GM23338 (cell line): Measurements from ENCODE around the gene FAM117A. TPM values are rescaled to one million over a fixed set of nuclear protein-coding genes. Genes with fewer than 3 reads are reported as not detected.

ENCODE experiments used
- ATAC-seq: fragments of 200-7000 bp; cut with Tn5 transposase; 3 replicates; pipeline ENCODE4 v1.9.1; 2020
- DNase-seq: peaks from one replicate; pipeline ENCODE4 v3.0.0-alpha.2; 2015; ENCODE audit warnings: low spot score
- H2AFZ ChIP-seq: fragments of 200-600 bp; sonication (generic); 2 replicates; pipeline ENCODE4 v1.8.0; 2016; ENCODE audit warnings: antibody characterized with exemption, mild to moderate bottlenecking, moderate library complexity
- H3F3A ChIP-seq: fragments of 200-600 bp; sonication (generic); replicated peaks from 2 replicates; pipeline ENCODE4 v1.8.0; 2017; ENCODE audit warnings: antibody characterized with exemption, mixed run types, low read depth
- H3K27ac ChIP-seq: fragments of 200-600 bp; sonication (generic); 2 replicates; pipeline ENCODE4 v1.6.1; 2016; ENCODE audit warnings: low read depth
- H3K27me3 ChIP-seq: fragments of 200-600 bp; sonication (generic); 2 replicates; pipeline ENCODE4 v1.8.0; 2016; ENCODE audit warnings: mild to moderate bottlenecking, mixed run types, moderate library complexity; ENCODE audit not compliant: insufficient read depth
- H3K36me3 ChIP-seq: fragments of 200-600 bp; sonication (generic); 2 replicates; pipeline ENCODE4 v1.8.0; 2016; ENCODE audit warnings: mild to moderate bottlenecking; ENCODE audit not compliant: insufficient read depth
- H3K4me1 ChIP-seq: fragments of 200-600 bp; sonication (generic); 2 replicates; pipeline ENCODE4 v1.8.0; 2016; ENCODE audit warnings: mild to moderate bottlenecking, moderate library complexity; ENCODE audit not compliant: insufficient read depth
- H3K4me2 ChIP-seq: fragments of 200-600 bp; sonication (generic); 2 replicates; pipeline ENCODE4 v1.7.1; 2017; ENCODE audit warnings: mixed run types
- H3K4me3 ChIP-seq: fragments of 200-600 bp; sonication (generic); 2 replicates; pipeline ENCODE4 v1.6.1; 2016; ENCODE audit warnings: mixed run types
- H3K79me2 ChIP-seq: fragments of 200-600 bp; sonication (generic); replicated peaks from 2 replicates; pipeline ENCODE4 v1.8.0; 2017; ENCODE audit warnings: mild to moderate bottlenecking; ENCODE audit not compliant: insufficient read depth
- H3K9me2 ChIP-seq: fragments of 200-600 bp; sonication (generic); 2 replicates; pipeline ENCODE4 v1.8.0; 2017; ENCODE audit not compliant: insufficient read depth
- H4K20me1 ChIP-seq: fragments of 200-600 bp; sonication (generic); replicated peaks from 2 replicates; pipeline ENCODE4 v1.8.0; 2017; ENCODE audit warnings: mild to moderate bottlenecking; ENCODE audit not compliant: insufficient read depth
- H3K27ac Mint-ChIP-seq: 2 replicates; pipeline ENCODE4 v1.8.0; 2020; ENCODE audit warnings: inconsistent platforms, mild to moderate bottlenecking, moderate library complexity, mixed read lengths
- H3K27me3 Mint-ChIP-seq: 3 replicates; pipeline ENCODE4 v1.8.0; 2022; ENCODE audit warnings: low read depth, mild to moderate bottlenecking, moderate library complexity, mixed read lengths, inconsistent platforms; ENCODE audit not compliant: insufficient read depth, poor library complexity
- H3K36me3 Mint-ChIP-seq: 3 replicates; pipeline ENCODE4 v1.8.0; 2021; ENCODE audit warnings: low read depth, mild to moderate bottlenecking, inconsistent platforms, moderate library complexity, mixed read lengths
- H3K4me1 Mint-ChIP-seq: 3 replicates; pipeline ENCODE4 v1.8.0; 2020; ENCODE audit warnings: mild to moderate bottlenecking, inconsistent platforms, mixed read lengths
- H3K4me3 Mint-ChIP-seq: 3 replicates; pipeline ENCODE4 v1.8.0; 2021; ENCODE audit warnings: moderate library complexity, mild to moderate bottlenecking, inconsistent platforms, mixed read lengths
- H3K9me3 Mint-ChIP-seq: 3 replicates; pipeline ENCODE4 v1.8.0; 2020; ENCODE audit warnings: moderate library complexity, mild to moderate bottlenecking, inconsistent platforms, mixed read lengths
- CREB1 ChIP-seq: fragments of 250-450 bp; sonication (Bioruptor Pico); IDR thresholded peaks from 2 replicates; pipeline ENCODE4 v1.5.0; 2020; ENCODE audit warnings: low read depth, mild to moderate bottlenecking, moderate library complexity
- EZH2 ChIP-seq: fragments of 200-600 bp; sonication (generic); IDR thresholded peaks from one replicate; pipeline ENCODE4 v1.8.0; 2017; ENCODE audit warnings: antibody characterized with exemption, mild to moderate bottlenecking, low read depth; ENCODE audit not compliant: unreplicated experiment
- EZH2phosphoT487 ChIP-seq: fragments of 200-600 bp; sonication (generic); IDR thresholded peaks from one replicate; pipeline ENCODE4 v1.8.1; 2018; ENCODE audit warnings: antibody characterized with exemption; ENCODE audit not compliant: unreplicated experiment
- JUNB ChIP-seq: IDR thresholded peaks from one replicate; pipeline ENCODE4 v1.6.1; 2016; ENCODE audit warnings: antibody characterized with exemption; ENCODE audit not compliant: unreplicated experiment
- POLR2AphosphoS5 ChIP-seq: IDR thresholded peaks from 2 replicates; pipeline ENCODE4 v1.6.1; 2016; ENCODE audit warnings: antibody characterized with exemption, low read depth
- REST ChIP-seq: IDR thresholded peaks from one replicate; pipeline ENCODE4 v1.6.1; 2018; ENCODE audit warnings: antibody characterized with exemption; ENCODE audit not compliant: unreplicated experiment
- STAT1 ChIP-seq: IDR thresholded peaks from one replicate; pipeline ENCODE4 v1.6.1; 2016; ENCODE audit warnings: antibody characterized with exemption; ENCODE audit not compliant: unreplicated experiment
- ZNF114 ChIP-seq: fragments of 250-450 bp; sonication (Bioruptor Pico); IDR thresholded peaks from 2 replicates; pipeline ENCODE4 v1.5.0; 2020; ENCODE audit warnings: mild to moderate bottlenecking, moderate library complexity
- ZNF331 ChIP-seq: fragments of 250-450 bp; sonication (Bioruptor Pico); IDR thresholded peaks from 2 replicates; pipeline ENCODE4 v1.5.0; 2020; ENCODE audit warnings: low read depth, mild to moderate bottlenecking, moderate library complexity
- polyA plus RNA-seq: library from polyadenylated mRNA; unstranded; fragments of >200 nt; fragmentation: Nextera tagmentation; extraction: Ambion mirVana; gene quantifications from 2 replicates; pipeline ENCODE4 v1.2.1, GENCODE V29; 2016
- total RNA-seq: library from RNA; depleted of rRNA; stranded (reverse); fragments of >200 nt; shearing (Covaris generic); gene quantifications from 2 replicates; pipeline ENCODE4 v1.2.3, GENCODE V29; 2014
- TF ChIP-seq, protein P1 (sequence below): fragments of 250-450 bp; sonication (Bioruptor Pico); IDR thresholded peaks from 2 replicates; pipeline ENCODE4 v1.5.0; 2020; ENCODE audit warnings: mild to moderate bottlenecking, moderate library complexity
- TF ChIP-seq, protein P2 (sequence below), 2 experiments: fragments of 200-600 bp in 1 of 2; sonication (generic) in 1 of 2; conservative IDR thresholded peaks; 2 replicates each; pipeline versions ENCODE4 v1.5.1 to v1.6.1; 2016 to 2017; ENCODE audit warnings: antibody characterized with exemption in 2 of 2, low read depth in 2 of 2, mild to moderate bottlenecking in 2 of 2, moderate library complexity in 1 of 2

FAM117A gene
- total and polyA plus RNA-seq, 2 experiments from 2014 or later, result 21.3 to 46.4 TPM

- H3K4me3 ChIP-seq, result no peak overlapping the region
- Mint-ChIP-seq H3K36me3 (no peaks in the 10 kb centered on the region), H3K27me3 (peaks cover 4% of the 10 kb centered on the region), H3K27ac (no peak overlapping the region), H3K9me3 (no peaks in the 10 kb centered on the region), H3K4me3 (no peak overlapping the region; the same call in 2 of the 3 replicates), H3K4me1 (peaks cover 25% of the 10 kb centered on the region)
- H3K36me3 ChIP-seq, result no peaks in the 10 kb centered on the region
- H4K20me1 ChIP-seq, result no peaks in the 10 kb centered on the region
- H3K4me1 ChIP-seq, result peaks cover 6% of the 10 kb centered on the region
- TF ChIP-seq, protein P1, sequence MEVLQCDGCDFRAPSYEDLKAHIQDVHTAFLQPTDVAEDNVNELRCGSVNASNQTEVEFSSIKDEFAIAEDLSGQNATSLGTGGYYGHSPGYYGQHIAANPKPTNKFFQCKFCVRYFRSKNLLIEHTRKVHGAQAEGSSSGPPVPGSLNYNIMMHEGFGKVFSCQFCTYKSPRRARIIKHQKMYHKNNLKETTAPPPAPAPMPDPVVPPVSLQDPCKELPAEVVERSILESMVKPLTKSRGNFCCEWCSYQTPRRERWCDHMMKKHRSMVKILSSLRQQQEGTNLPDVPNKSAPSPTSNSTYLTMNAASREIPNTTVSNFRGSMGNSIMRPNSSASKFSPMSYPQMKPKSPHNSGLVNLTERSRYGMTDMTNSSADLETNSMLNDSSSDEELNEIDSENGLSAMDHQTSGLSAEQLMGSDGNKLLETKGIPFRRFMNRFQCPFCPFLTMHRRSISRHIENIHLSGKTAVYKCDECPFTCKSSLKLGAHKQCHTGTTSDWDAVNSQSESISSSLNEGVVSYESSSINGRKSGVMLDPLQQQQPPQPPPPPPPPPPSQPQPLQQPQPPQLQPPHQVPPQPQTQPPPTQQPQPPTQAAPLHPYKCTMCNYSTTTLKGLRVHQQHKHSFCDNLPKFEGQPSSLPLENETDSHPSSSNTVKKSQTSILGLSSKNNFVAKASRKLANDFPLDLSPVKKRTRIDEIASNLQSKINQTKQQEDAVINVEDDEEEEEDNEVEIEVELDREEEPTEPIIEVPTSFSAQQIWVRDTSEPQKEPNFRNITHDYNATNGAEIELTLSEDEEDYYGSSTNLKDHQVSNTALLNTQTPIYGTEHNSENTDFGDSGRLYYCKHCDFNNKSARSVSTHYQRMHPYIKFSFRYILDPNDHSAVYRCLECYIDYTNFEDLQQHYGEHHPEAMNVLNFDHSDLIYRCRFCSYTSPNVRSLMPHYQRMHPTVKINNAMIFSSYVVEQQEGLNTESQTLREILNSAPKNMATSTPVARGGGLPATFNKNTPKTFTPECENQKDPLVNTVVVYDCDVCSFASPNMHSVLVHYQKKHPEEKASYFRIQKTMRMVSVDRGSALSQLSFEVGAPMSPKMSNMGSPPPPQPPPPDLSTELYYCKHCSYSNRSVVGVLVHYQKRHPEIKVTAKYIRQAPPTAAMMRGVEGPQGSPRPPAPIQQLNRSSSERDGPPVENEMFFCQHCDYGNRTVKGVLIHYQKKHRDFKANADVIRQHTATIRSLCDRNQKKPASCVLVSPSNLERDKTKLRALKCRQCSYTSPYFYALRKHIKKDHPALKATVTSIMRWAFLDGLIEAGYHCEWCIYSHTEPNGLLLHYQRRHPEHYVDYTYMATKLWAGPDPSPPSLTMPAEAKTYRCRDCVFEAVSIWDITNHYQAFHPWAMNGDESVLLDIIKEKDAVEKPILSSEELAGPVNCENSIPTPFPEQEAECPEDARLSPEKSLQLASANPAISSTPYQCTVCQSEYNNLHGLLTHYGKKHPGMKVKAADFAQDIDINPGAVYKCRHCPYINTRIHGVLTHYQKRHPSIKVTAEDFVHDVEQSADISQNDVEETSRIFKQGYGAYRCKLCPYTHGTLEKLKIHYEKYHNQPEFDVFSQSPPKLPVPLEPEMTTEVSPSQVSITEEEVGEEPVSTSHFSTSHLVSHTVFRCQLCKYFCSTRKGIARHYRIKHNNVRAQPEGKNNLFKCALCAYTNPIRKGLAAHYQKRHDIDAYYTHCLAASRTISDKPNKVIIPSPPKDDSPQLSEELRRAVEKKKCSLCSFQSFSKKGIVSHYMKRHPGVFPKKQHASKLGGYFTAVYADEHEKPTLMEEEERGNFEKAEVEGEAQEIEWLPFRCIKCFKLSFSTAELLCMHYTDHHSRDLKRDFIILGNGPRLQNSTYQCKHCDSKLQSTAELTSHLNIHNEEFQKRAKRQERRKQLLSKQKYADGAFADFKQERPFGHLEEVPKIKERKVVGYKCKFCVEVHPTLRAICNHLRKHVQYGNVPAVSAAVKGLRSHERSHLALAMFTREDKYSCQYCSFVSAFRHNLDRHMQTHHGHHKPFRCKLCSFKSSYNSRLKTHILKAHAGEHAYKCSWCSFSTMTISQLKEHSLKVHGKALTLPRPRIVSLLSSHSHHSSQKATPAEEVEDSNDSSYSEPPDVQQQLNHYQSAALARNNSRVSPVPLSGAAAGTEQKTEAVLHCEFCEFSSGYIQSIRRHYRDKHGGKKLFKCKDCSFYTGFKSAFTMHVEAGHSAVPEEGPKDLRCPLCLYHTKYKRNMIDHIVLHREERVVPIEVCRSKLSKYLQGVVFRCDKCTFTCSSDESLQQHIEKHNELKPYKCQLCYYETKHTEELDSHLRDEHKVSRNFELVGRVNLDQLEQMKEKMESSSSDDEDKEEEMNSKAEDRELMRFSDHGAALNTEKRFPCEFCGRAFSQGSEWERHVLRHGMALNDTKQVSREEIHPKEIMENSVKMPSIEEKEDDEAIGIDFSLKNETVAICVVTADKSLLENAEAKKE, result no peak
- TF ChIP-seq ZNF114 (CRISPR knock-in tag), result no peak
- TF ChIP-seq REST, result no peak
- no peak for TF ChIP-seq ZNF331 (CRISPR knock-in tag)
- TF ChIP-seq, protein P2, sequence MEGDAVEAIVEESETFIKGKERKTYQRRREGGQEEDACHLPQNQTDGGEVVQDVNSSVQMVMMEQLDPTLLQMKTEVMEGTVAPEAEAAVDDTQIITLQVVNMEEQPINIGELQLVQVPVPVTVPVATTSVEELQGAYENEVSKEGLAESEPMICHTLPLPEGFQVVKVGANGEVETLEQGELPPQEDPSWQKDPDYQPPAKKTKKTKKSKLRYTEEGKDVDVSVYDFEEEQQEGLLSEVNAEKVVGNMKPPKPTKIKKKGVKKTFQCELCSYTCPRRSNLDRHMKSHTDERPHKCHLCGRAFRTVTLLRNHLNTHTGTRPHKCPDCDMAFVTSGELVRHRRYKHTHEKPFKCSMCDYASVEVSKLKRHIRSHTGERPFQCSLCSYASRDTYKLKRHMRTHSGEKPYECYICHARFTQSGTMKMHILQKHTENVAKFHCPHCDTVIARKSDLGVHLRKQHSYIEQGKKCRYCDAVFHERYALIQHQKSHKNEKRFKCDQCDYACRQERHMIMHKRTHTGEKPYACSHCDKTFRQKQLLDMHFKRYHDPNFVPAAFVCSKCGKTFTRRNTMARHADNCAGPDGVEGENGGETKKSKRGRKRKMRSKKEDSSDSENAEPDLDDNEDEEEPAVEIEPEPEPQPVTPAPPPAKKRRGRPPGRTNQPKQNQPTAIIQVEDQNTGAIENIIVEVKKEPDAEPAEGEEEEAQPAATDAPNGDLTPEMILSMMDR (conservative IDR thresholded peaks at IDR 0.05; ENCODE audit: low read depth in 2 of 2), result no peak
- no peak for TF ChIP-seq POLR2AphosphoS5
- TF ChIP-seq STAT1, result no peak
- TF ChIP-seq EZH2phosphoT487, result no peak
- TF ChIP-seq CREB1, result no peak
- TF ChIP-seq JUNB, result no peak
- no peak for TF ChIP-seq EZH2
- H3K4me2 ChIP-seq, result peak overlapping the region; percentile 21; the same call in 1 of the 2 replicates
- no peaks in the 10 kb centered on the region for H3K79me2 ChIP-seq
- H3F3A ChIP-seq, result no peaks in the 10 kb centered on the region
- H3K27me3 ChIP-seq, result no peaks in the 10 kb centered on the region
- ATAC-seq, result no peak
- no peak overlapping the region for H3K27ac ChIP-seq
- H2AFZ ChIP-seq, result peak overlapping the region; percentile 73
- H3K9me2 ChIP-seq, result no peaks in the 10 kb centered on the region
- DNase-seq, result no peak
Observed at GRCh38 chr17:49691086-49691676, 72.8 kb downstream of the FAM117A start.
